Heart left ventricle (tissue), 16 donors: ENCODE data around the gene MEIS2. TPM values are rescaled to one million over a fixed set of nuclear protein-coding genes. Genes with fewer than 3 reads are reported as not detected.

Experiments
- ATAC-seq, 4 donors: fragments of 200-7000 bp; cut with Tn5 transposase; one replicate each; pipeline ENCODE4 v1.9.1; 2020 to 2022; ENCODE audit warnings: moderate library complexity in 4 of 4, mild to moderate bottlenecking in 3 of 4, moderate number of reproducible peaks in 1 of 4
- DNase-seq, 5 donors: peaks; one replicate each; pipeline ENCODE4 v3.0.0-alpha.2; 2020
- H3K27ac ChIP-seq, 12 donors: fragments of 200-600 bp; sonication (generic) in 4 of 12; one replicate each; pipeline versions ENCODE4 v1.5.0 to v1.8.0; 2016 to 2022; ENCODE audit warnings: mild to moderate bottlenecking in 2 of 12
- H3K27me3 ChIP-seq, 9 donors: fragments of 200-600 bp; sonication (generic) in 2 of 9; one replicate each; pipeline versions ENCODE4 v1.5.1 to v1.8.0; 2016 to 2022; ENCODE audit warnings: mild to moderate bottlenecking in 3 of 9
- H3K36me3 ChIP-seq, 9 donors: fragments of 200-600 bp; sonication (generic) in 2 of 9; one replicate each; pipeline versions ENCODE4 v1.5.0 to v1.8.0; 2018 to 2022; ENCODE audit warnings: mild to moderate bottlenecking in 2 of 9
- H3K4me1 ChIP-seq, 12 donors: fragments of 200-600 bp; sonication (generic) in 4 of 12; one replicate each; pipeline versions ENCODE4 v1.5.0 to v1.8.0; 2016 to 2022; ENCODE audit warnings: mild to moderate bottlenecking in 3 of 12
- H3K4me3 ChIP-seq, 12 donors: fragments of 200-600 bp; sonication (generic) in 4 of 12; one replicate each; pipeline versions ENCODE4 v1.5.0 to v1.8.0; 2017 to 2022; ENCODE audit warnings: mild to moderate bottlenecking in 9 of 12, moderate library complexity in 4 of 12
- H3K9me3 ChIP-seq, 12 donors: fragments of 200-600 bp; sonication (generic) in 4 of 12; one replicate each; pipeline versions ENCODE4 v1.5.0 to v1.8.0; 2016 to 2022; ENCODE audit warnings: mild to moderate bottlenecking in 1 of 12
- POLR2A ChIP-seq, 2 donors: fragments of 450-650 bp; IDR thresholded peaks; one replicate each; pipeline ENCODE4 v1.6.1; 2017; ENCODE audit warnings: antibody characterized with exemption in 2 of 2, mild to moderate bottlenecking in 2 of 2, moderate library complexity in 2 of 2
- WGBS, 4 donors: extraction: QIAGEN DNeasy Blood & Tissue Kit in 2 of 4; methylation state at CpG; one replicate each; pipeline versions ENCODE4 v1.1.5 to v1.1.7; 2013 to 2018; 5-methylcytosine and 5-hydroxymethylcytosine counted together
- intact Hi-C, 10 donors: fragments of 100-400 bp; cut with DNase I; formaldehyde crosslinking; loops; one replicate each; pipeline versions ENCODE4 v1.11.1 to v1.14.2; 2022
- polyA plus RNA-seq, 2 donors: library from polyadenylated mRNA; stranded (reverse); fragments of 200-250 nt; gene quantifications; one replicate each; pipeline ENCODE4 v1.2.3, GENCODE V29; 2013
- total RNA-seq, 9 donors: library from RNA; depleted of rRNA in 2 of 9; stranded (reverse); fragments of >200 nt in 2 of 9; fragmentation: NEBNext Ultra II Directional in 3 of 9; extraction: Animal tissue kit (Norgen Biotek cat#: 25700) in 3 of 9; gene quantifications; one replicate each; pipeline versions ENCODE4 v1.1.0 to v1.2.4, GENCODE V29; 2016 to 2023
- TF ChIP-seq, protein P1 (sequence below), 12 donors: fragments of 200-600 bp; sonication (generic) in 4 of 12; IDR thresholded peaks; one replicate each; pipeline versions ENCODE4 v1.5.0 to v1.8.0; 2018 to 2022; ENCODE audit warnings: antibody characterized with exemption in 12 of 12, mild to moderate bottlenecking in 5 of 12
- donor health status: ischemic (EF 13 %, LVEDD 7.1; RV severe dilation, severe dysfunction).
- donor health status: healthy with polysubstance abuse.
- donor health status: DM: no; HTN: yes; CAD: no.
- donor health status: DM: no; HTN: no; CAD: no.
- donor health status: ischemic (EF 25% LVEDD 6.9; RV normal size, moderate dysfunction).
- donor health status: ischemic (EF 25% LVEDD 5.7; RV mildly dilated, moderate dysfunction).
- donor health status: healthy.
- donor health status: DM: yes; HTN: yes; CAD: no.
- donor health status: ischemic (EF 35%, LVEDD 5.7; RV mildly dilated, moderate dysfunction).
- donor health status: nonischemic (EF 11% LVEDD 7.7; RV severe dilation, severe dysfunction).
- donor health status: DM: yes; HTN: yes; CAD: no.
- donor health status: PGD.
- donor health status: ischemic (EF 29% LVEDD 5.4; RV normal size, mild dysfunction).
- donor health status: nonischemic (EF 23%, LVEDD 6.1; RV moderate dilation, normal function).

Gene MEIS2
- total and polyA plus RNA-seq, 11 donors: 13.2 to 89.7 (median 49.7) TPM

DNA sequence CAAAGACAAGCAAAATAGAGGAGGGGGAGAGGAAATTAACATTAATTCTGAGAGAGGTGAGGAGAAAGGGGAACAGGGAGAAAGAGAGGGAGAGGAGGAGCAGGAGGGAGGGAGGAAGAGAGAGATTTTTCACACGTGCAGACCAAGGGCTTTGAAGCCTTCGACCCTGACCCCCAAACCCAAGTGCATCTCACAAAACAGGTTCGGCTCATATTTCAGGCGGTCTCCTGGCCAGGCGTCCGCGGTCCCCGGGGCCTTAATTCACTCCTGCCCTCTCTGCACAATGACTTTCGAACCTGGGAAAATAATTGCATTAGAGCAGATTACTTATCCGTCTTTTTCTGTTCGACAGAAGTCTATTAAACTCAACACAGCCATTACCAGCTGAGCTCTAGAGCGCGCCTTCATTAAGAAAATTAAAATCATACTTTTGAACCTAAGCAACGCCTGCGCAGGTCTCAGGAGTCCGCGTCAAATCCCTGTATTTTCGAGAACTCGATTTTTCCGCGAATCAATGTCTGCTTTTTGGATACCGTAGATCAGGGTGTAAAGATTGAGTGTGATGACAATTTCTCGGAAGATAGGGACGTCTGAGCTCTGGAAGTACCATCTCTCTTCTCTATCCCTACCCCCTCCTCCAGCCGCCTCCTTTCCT lies 220.7 kb downstream of the MEIS2 start:
- no peak for ATAC-seq
- H3K4me1 ChIP-seq: peaks cover 0 to 32% (median 5%) of the 10 kb centered on the region in 12 donors
- intact Hi-C loops: loop anchor here in 9 of 10 donors (5.0 to 10.0 kb wide), 11 partner anchors 223 to 1365 kb away; partner anchors contain the start of gene MEIS2 (in 8 of the 9)
- no peaks in the 10 kb centered on the region for H3K36me3 ChIP-seq
- DNase-seq: no peak
- no peak overlapping the region for H3K27ac ChIP-seq
- peaks cover 0 to 86% (median 20%) of the 10 kb centered on the region in 9 donors for H3K27me3 ChIP-seq
- no peak for TF ChIP-seq POLR2A (IDR thresholded peaks at IDR 0.05)
- TF ChIP-seq, protein P1, sequence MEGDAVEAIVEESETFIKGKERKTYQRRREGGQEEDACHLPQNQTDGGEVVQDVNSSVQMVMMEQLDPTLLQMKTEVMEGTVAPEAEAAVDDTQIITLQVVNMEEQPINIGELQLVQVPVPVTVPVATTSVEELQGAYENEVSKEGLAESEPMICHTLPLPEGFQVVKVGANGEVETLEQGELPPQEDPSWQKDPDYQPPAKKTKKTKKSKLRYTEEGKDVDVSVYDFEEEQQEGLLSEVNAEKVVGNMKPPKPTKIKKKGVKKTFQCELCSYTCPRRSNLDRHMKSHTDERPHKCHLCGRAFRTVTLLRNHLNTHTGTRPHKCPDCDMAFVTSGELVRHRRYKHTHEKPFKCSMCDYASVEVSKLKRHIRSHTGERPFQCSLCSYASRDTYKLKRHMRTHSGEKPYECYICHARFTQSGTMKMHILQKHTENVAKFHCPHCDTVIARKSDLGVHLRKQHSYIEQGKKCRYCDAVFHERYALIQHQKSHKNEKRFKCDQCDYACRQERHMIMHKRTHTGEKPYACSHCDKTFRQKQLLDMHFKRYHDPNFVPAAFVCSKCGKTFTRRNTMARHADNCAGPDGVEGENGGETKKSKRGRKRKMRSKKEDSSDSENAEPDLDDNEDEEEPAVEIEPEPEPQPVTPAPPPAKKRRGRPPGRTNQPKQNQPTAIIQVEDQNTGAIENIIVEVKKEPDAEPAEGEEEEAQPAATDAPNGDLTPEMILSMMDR (IDR thresholded peaks at IDR 0.05): no peak
- no peak overlapping the region for H3K4me3 ChIP-seq
- H3K9me3 ChIP-seq: no peaks in the 10 kb centered on the region
- WGBS, 4 donors: 64 to 76% (median 71%) methylated on average over 25 of the region's 25 CpGs

DNA sequence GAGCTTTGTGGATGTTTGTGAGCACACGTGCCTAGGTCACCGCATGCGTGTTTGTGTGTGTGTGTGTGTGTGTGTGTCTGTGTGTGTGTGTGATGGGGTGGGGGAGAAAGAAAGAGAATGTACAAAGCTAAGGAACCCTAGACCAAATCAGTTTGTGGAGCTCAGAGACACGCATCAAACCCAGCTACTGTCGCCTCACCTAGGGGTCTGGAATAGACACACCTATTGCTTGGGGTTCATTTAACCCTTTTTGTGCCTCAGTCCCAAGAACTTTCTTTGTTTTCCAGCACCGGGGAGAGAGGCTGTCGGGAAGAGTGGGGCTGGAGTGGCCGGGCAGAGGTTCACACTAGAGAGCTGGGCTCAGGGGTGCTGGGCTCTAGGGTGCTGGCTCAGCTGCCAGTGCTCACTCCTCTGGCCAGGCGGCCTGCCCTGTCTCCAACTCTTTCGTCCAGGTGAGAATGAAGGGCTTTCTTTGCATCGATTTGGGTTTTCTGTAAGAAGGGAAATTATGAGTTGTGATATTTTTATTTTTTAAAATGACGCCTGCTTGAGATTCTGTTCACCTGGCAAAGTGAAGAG lies 221.6 kb downstream of the MEIS2 start:
- Histone ChIP-seq H3K9me3 (no peaks in the 10 kb centered on the region), H3K27ac (no peak overlapping the region), H3K27me3 (peaks cover 0 to 77% (median 20%) of the 10 kb centered on the region in 9 donors), H3K36me3 (no peaks in the 10 kb centered on the region), H3K4me1 (peaks cover 0 to 29% (median 3%) of the 10 kb centered on the region in 12 donors), H3K4me3 (peak overlapping the region in 4 of 12 donors; percentile 31 to 48 (median 45))
- WGBS, 4 donors: 60 to 64% (median 62%) methylated on average over 12 of the region's 12 CpGs
- TF ChIP-seq, protein P1 (IDR thresholded peaks at IDR 0.05): no peak
- no peak for TF ChIP-seq POLR2A (IDR thresholded peaks at IDR 0.05)
- ATAC-seq (no peak), DNase-seq (no peak)
- intact Hi-C loops: no loop called here

DNA sequence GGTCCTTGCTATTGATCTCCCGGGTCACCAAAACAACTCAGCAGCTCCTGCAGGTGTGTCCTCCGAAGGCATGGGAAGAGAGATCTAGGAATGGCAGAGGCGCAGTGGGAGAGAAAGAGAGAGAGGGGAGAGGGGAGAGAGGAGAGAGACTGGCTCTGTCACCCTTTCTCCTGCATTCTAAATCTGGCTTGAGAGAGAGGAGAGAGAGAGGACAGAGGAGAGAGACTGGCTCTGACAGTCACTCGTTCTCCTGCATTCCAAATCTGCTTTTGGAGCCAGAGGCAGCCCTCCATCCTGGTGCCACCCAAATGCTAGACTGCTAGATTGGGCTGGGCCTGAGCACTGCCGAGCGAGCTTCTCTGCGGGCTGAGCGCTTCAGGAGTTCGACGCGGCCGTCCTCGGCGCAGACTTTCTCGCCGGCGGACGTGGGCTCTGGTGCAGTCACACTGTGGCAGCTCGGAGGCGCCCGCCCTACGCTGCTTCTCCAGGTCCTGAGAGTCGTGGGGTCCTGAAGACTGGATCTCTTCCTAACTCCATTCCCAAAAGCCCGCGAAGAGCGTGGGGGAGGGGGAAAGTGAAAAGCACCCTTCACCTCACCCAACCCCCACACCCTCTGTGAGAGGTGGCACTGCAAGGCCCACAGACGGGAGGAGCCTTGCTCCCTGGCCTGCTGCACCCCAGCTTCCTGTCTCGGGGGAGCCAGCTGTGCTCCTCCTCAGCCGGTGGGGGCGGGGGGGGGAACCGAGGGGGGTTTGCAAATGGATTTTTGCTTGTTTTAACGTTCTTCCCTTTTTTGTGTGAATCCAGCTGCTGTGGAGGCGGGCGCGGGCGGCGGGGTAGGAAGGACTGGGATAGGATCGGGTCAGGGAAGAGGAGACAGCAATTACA lies 222.3 kb downstream of the MEIS2 start:
- peak overlapping the region in 10 of 12 donors; percentile 12 to 48 (median 36) for H3K4me3 ChIP-seq
- H3K36me3 ChIP-seq: no peaks in the 10 kb centered on the region
- ATAC-seq: peak; percentile 16 to 67 (median 58)
- WGBS, 4 donors: 26 to 30% (median 29%) methylated on average over 30 to 38 of the region's 38 CpGs
- H3K27ac ChIP-seq: peak overlapping the region in 3 of 12 donors; percentile 3 to 33 (median 5)
- H3K27me3 ChIP-seq: peaks cover 0 to 70% (median 17%) of the 10 kb centered on the region in 9 donors
- peak in 3 of 5 donors; percentile 29 to 54 (median 31) for DNase-seq
- H3K4me1 ChIP-seq: peaks cover 0 to 22% (median 2%) of the 10 kb centered on the region in 12 donors
- TF ChIP-seq, protein P1 (IDR thresholded peaks at IDR 0.05): peak in 1 of 12 donors; percentile 11
- no peak for TF ChIP-seq POLR2A (IDR thresholded peaks at IDR 0.05)
- intact Hi-C loops: no loop called here
- no peaks in the 10 kb centered on the region for H3K9me3 ChIP-seq
